K562 (cell line): ENCODE results near the gene MICAL1. TPM values are rescaled to one million over a fixed set of nuclear protein-coding genes. Genes with fewer than 3 reads are reported as not detected.
A peak's percentile ranks its signal among the peaks of the same experiment; 100 is the strongest.

ENCODE experiments used
- CBX1 ChIP-seq: sonication (generic); IDR thresholded peaks from 2 replicates; pipeline ENCODE4 v1.6.1; 2016; ENCODE audit warnings: antibody characterized with exemption, low read depth, mild to moderate bottlenecking
- GTF2F1 ChIP-seq: IDR thresholded peaks from 2 replicates; pipeline ENCODE4 v1.6.1; 2011; ENCODE audit warnings: low read depth, low read length, improper control_type of control experiment
- HNRNPL ChIP-seq: fragments of 200-400 bp; formaldehyde crosslinking; IDR thresholded peaks from 2 replicates; pipeline ENCODE4 v1.6.1; 2017; ENCODE audit warnings: low read depth, mild to moderate bottlenecking, low read length
- HOMEZ ChIP-seq: fragments of 250-450 bp; sonication (Bioruptor Pico); IDR thresholded peaks from 2 replicates; pipeline ENCODE4 v1.4.0; 2020; ENCODE audit warnings: mild to moderate bottlenecking, moderate library complexity
- NEUROD1 ChIP-seq: fragments of 150-350 bp; IDR thresholded peaks from 2 replicates; pipeline ENCODE4 v1.6.1; 2014; ENCODE audit warnings: borderline replicate concordance, low read length, low read depth; ENCODE audit not compliant: partially characterized antibody
- PHF20 ChIP-seq: fragments of 450-650 bp; IDR thresholded peaks from 2 replicates; pipeline ENCODE4 v1.6.1; 2018; ENCODE audit not compliant: partially characterized antibody
- PHF8 ChIP-seq: fragments of 200-600 bp; sonication (generic); IDR thresholded peaks from 2 replicates; pipeline ENCODE4 v1.6.1; 2012; ENCODE audit warnings: mixed run types, mild to moderate bottlenecking, inconsistent platforms, low read length, moderate library complexity, borderline replicate concordance
- PTTG1 ChIP-seq: fragments of 450-650 bp; IDR thresholded peaks from 2 replicates; pipeline ENCODE4 v1.6.1; 2016; ENCODE audit warnings: low read depth, mild to moderate bottlenecking, missing genetic modification characterization, missing compliant biosample characterization
- SLC30A9 ChIP-seq: fragments of 250-450 bp; sonication (Bioruptor Pico); IDR thresholded peaks from 2 replicates; pipeline ENCODE4 v1.8.0; 2022; ENCODE audit warnings: mild to moderate bottlenecking, moderate library complexity
- ZBTB11 ChIP-seq, 3 experiments: fragments of 200-800 bp in 1 of 3; fragments of 250-450 bp in 1 of 3; fragments of 450-650 bp in 1 of 3; sonication (Bioruptor Pico) in 1 of 3; sonication (Bioruptor generic) in 1 of 3; formaldehyde crosslinking in 1 of 3; IDR thresholded peaks; 2 replicates each; pipeline versions ENCODE4 v1.6.1 to v1.8.0; 2016 to 2022; ENCODE audit warnings: mild to moderate bottlenecking in 2 of 3, missing genetic modification characterization in 2 of 3, missing compliant biosample characterization in 1 of 3, moderate library complexity in 1 of 3
- ZC3H11A ChIP-seq: IDR thresholded peaks from 2 replicates; pipeline ENCODE4 v1.6.1; 2012; ENCODE audit warnings: low read depth, low read length, improper control_type of control experiment
- ZNF165 ChIP-seq: fragments of 250-450 bp; sonication (Bioruptor Pico); IDR thresholded peaks from 2 replicates; pipeline ENCODE4 v1.4.0; 2020; ENCODE audit warnings: borderline replicate concordance
- ZNF609 ChIP-seq: sonication (generic); formaldehyde crosslinking; IDR thresholded peaks from 2 replicates; pipeline ENCODE4 v1.8.1; 2023; ENCODE audit warnings: missing genetic modification reagents, mild to moderate bottlenecking, borderline replicate concordance
- polyA plus RNA-seq, 8 experiments: library from polyadenylated mRNA; depleted of rRNA in 4 of 8; stranded (reverse) in 5 of 8; unstranded in 3 of 8; fragments of >200 nt; fragmentation: Nextera tagmentation in 2 of 8; fragmentation: Illumina TruSeq in 1 of 8; extraction: Ambion mirVana in 2 of 8; extraction: Trizol in 1 of 8; gene quantifications; 2 replicates each; pipeline versions ENCODE4 v1.2.1 to v1.2.3, GENCODE V29; 2011 to 2014; ENCODE audit warnings: inconsistent platforms in 1 of 8, missing spikeins in 1 of 8
- total RNA-seq, 7 experiments: library from RNA; depleted of rRNA in 6 of 7; stranded (reverse); fragments of >200 nt in 6 of 7; fragmentation: Illumina TruSeq in 2 of 7; extraction: Trizol in 2 of 7; gene quantifications; 2 replicates each; pipeline versions ENCODE4 v1.2.1 to v1.2.3, GENCODE V29; 2011 to 2021; ENCODE audit warnings: low replicate concordance in 1 of 7
- TF ChIP-seq, protein P1 (sequence below): fragments of 450-650 bp; formaldehyde crosslinking; IDR thresholded peaks from 2 replicates; pipeline ENCODE4 v1.4.0; 2022; ENCODE audit warnings: missing genetic modification characterization

Gene MICAL1
- total and polyA plus RNA-seq, 9 of the 15 experiments (the other 6 are each of a cell fraction or from before 2014, with no cell fraction given), result 0.07 to 15.2 (median 7.0) TPM

GRCh38 chr6:109440331-109441068 is 15.1 kb downstream of the MICAL1 start, which contains the start of the genes PPIL6 and SMPD2 (continued):
- TF ChIP-seq HOMEZ (CRISPR knock-in tag), result no peak
- TF ChIP-seq PHF8, result peak; percentile 89
- no peak for TF ChIP-seq PTTG1 (tag)
- TF ChIP-seq, protein P1, sequence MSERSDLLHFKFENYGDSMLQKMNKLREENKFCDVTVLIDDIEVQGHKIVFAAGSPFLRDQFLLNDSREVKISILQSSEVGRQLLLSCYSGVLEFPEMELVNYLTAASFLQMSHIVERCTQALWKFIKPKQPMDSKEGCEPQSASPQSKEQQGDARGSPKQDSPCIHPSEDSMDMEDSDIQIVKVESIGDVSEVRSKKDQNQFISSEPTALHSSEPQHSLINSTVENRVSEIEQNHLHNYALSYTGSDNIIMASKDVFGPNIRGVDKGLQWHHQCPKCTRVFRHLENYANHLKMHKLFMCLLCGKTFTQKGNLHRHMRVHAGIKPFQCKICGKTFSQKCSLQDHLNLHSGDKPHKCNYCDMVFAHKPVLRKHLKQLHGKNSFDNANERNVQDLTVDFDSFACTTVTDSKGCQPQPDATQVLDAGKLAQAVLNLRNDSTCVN, result no peak
- no peak for TF ChIP-seq ZNF609 (CRISPR knock-in tag)
- TF ChIP-seq ZNF165, result no peak
- TF ChIP-seq ZBTB11 (CRISPR knock-in tag; IDR thresholded peaks at IDR 0.05), result peak in 1 of 3 experiments; percentile 65; a peak in 1 of 6 replicates
- no peak for TF ChIP-seq ZC3H11A
- TF ChIP-seq SLC30A9 (CRISPR knock-in tag), result no peak
- TF ChIP-seq NEUROD1, result peak; percentile 75
- TF ChIP-seq PHF20, result peak; percentile 64
- peak; percentile 18; the same call in 1 of the 2 replicates for TF ChIP-seq HNRNPL
- no peak for TF ChIP-seq GTF2F1
- no peak for TF ChIP-seq CBX1
